Neural progenitor cell (in vitro differentiated cells): ENCODE measurements around the gene MAGI3. TPM values are rescaled to one million over a fixed set of nuclear protein-coding genes. Genes with fewer than 3 reads are reported as not detected.
A peak's percentile ranks its signal among the peaks of the same experiment; 100 is the strongest.

Experiments
- DNase-seq: peaks from one replicate; pipeline ENCODE4 v3.0.0-alpha.2; 2016; ENCODE audit warnings: low spot score
- H2AFZ ChIP-seq: fragments of 200-600 bp; sonication (generic); replicated peaks from 2 replicates; pipeline ENCODE4 v1.6.1; 2016; ENCODE audit warnings: antibody characterized with exemption
- H3F3A ChIP-seq: fragments of 200-600 bp; sonication (generic); 2 replicates; pipeline ENCODE4 v1.6.1; 2016; ENCODE audit warnings: antibody characterized with exemption, low read depth
- H3K27ac ChIP-seq: fragments of 200-600 bp; sonication (generic); 2 replicates; pipeline ENCODE4 v1.5.1; 2016; ENCODE audit warnings: mild to moderate bottlenecking
- H3K27me3 ChIP-seq: fragments of 200-600 bp; sonication (generic); 2 replicates; pipeline ENCODE4 v1.6.1; 2016; ENCODE audit warnings: mild to moderate bottlenecking, moderate library complexity
- H3K36me3 ChIP-seq: fragments of 200-600 bp; sonication (generic); 2 replicates; pipeline ENCODE4 v1.5.1; 2016
- H3K4me1 ChIP-seq: fragments of 200-600 bp; sonication (generic); 2 replicates; pipeline ENCODE4 v1.6.1; 2016; ENCODE audit warnings: mixed run types
- H3K4me2 ChIP-seq: fragments of 200-600 bp; sonication (generic); 2 replicates; pipeline ENCODE4 v1.6.1; 2016
- H3K4me3 ChIP-seq: fragments of 200-600 bp; sonication (generic); 2 replicates; pipeline ENCODE4 v1.5.1; 2016
- H3K79me2 ChIP-seq: fragments of 200-600 bp; sonication (generic); 2 replicates; pipeline ENCODE4 v1.6.1; 2016; ENCODE audit warnings: low read depth
- H3K9ac ChIP-seq: fragments of 200-600 bp; sonication (generic); 2 replicates; pipeline ENCODE4 v1.6.1; 2016
- H3K9me3 ChIP-seq: fragments of 200-600 bp; sonication (generic); 2 replicates; pipeline ENCODE4 v1.5.1; 2016; ENCODE audit warnings: low read depth
- H4K20me1 ChIP-seq: fragments of 200-600 bp; sonication (generic); 2 replicates; pipeline ENCODE4 v1.6.1; 2016; ENCODE audit warnings: low read depth
- H3K27ac Mint-ChIP-seq: 3 replicates; pipeline ENCODE4 v1.8.0; 2021; ENCODE audit warnings: mixed read lengths
- H3K27me3 Mint-ChIP-seq: 2 replicates; pipeline ENCODE4 v1.8.0; 2022; ENCODE audit warnings: low read depth, mild to moderate bottlenecking, inconsistent platforms, moderate library complexity, mixed read lengths; ENCODE audit not compliant: insufficient read depth
- H3K36me3 Mint-ChIP-seq: 3 replicates; pipeline ENCODE4 v1.8.0; 2021; ENCODE audit warnings: mixed read lengths
- H3K4me1 Mint-ChIP-seq: 3 replicates; pipeline ENCODE4 v1.8.0; 2021; ENCODE audit warnings: mixed read lengths
- H3K4me3 Mint-ChIP-seq: 3 replicates; pipeline ENCODE4 v1.8.0; 2021; ENCODE audit warnings: mild to moderate bottlenecking, moderate library complexity, mixed read lengths
- H3K9me3 Mint-ChIP-seq: 3 replicates; pipeline ENCODE4 v1.8.0; 2020; ENCODE audit warnings: mixed read lengths
- CTCF ChIP-seq: fragments of 200-600 bp; sonication (generic); IDR thresholded peaks from 2 replicates; pipeline ENCODE4 v1.5.1; 2017; ENCODE audit warnings: antibody characterized with exemption, mild to moderate bottlenecking
- EZH2 ChIP-seq: fragments of 200-600 bp; sonication (generic); IDR thresholded peaks from 2 replicates; pipeline ENCODE4 v1.6.1; 2017; ENCODE audit warnings: antibody characterized with exemption, mild to moderate bottlenecking, moderate library complexity
- EZH2phosphoT487 ChIP-seq: fragments of 200-600 bp; sonication (generic); IDR thresholded peaks from 2 replicates; pipeline ENCODE4 v1.6.1; 2017; ENCODE audit warnings: antibody characterized with exemption
- total RNA-seq: library from RNA; depleted of rRNA; stranded (reverse); fragments of >200 nt; gene quantifications from 2 replicates; pipeline ENCODE4 v1.2.3, GENCODE V29; 2015; ENCODE audit warnings: low replicate concordance

The MAGI3 gene
- total RNA-seq, 1 donor from 2014 or later: 26.9 TPM

- Histone ChIP-seq H3K9me3 (peaks cover 10% of the 10 kb centered on the region), H3K4me3 (no peak overlapping the region), H3K27ac (no peak overlapping the region), H2AFZ (no peak overlapping the region), H3K4me1 (no peaks in the 10 kb centered on the region), H3K4me2 (no peak overlapping the region), H3K27me3 (no peaks in the 10 kb centered on the region), H4K20me1 (no peaks in the 10 kb centered on the region), H3F3A (no peaks in the 10 kb centered on the region), H3K9ac (no peak overlapping the region), H3K36me3 (no peaks in the 10 kb centered on the region), H3K79me2 (peaks cover 26% of the 10 kb centered on the region)
- H3K4me3 Mint-ChIP-seq: no peak overlapping the region
- no peaks in the 10 kb centered on the region for H3K4me1 Mint-ChIP-seq
- no peaks in the 10 kb centered on the region for H3K27me3 Mint-ChIP-seq
- H3K27ac Mint-ChIP-seq: no peak overlapping the region
- peaks cover 5% of the 10 kb centered on the region for H3K36me3 Mint-ChIP-seq
- DNase-seq: peak; percentile 24
- peaks cover 63% of the 10 kb centered on the region for H3K9me3 Mint-ChIP-seq
- TF ChIP-seq CTCF (peak; percentile 37), EZH2 (no peak)
These were observed 98.4 kb downstream of the MAGI3 start for GRCh38 chr1:113488576-113489177.

- peaks cover 15% of the 10 kb centered on the region for H3K79me2 ChIP-seq
These were observed 100.1 kb downstream of the MAGI3 start for GRCh38 chr1:113490384-113490783.

GRCh38 chr1:113493533-113493932 is 103.2 kb downstream of the MAGI3 start:
- H4K20me1 ChIP-seq: no peaks in the 10 kb centered on the region
- no peaks in the 10 kb centered on the region for H3K4me1 Mint-ChIP-seq
- H3K27ac Mint-ChIP-seq: no peak overlapping the region
- H3K9ac ChIP-seq: no peak overlapping the region
- H3K9me3 Mint-ChIP-seq: peaks cover 56% of the 10 kb centered on the region
- H3K27ac ChIP-seq: no peak overlapping the region
- peaks cover 2% of the 10 kb centered on the region for H3F3A ChIP-seq
- H3K4me2 ChIP-seq: no peak overlapping the region
- H3K27me3 ChIP-seq: no peaks in the 10 kb centered on the region
- TF ChIP-seq CTCF: no peak
- H3K79me2 ChIP-seq: no peaks in the 10 kb centered on the region
- H3K9me3 ChIP-seq: peaks cover 16% of the 10 kb centered on the region
- H3K36me3 Mint-ChIP-seq: peaks cover 5% of the 10 kb centered on the region
- H2AFZ ChIP-seq: no peak overlapping the region
- no peak overlapping the region for H3K4me3 ChIP-seq
- no peaks in the 10 kb centered on the region for H3K4me1 ChIP-seq
- DNase-seq: no peak
- no peak overlapping the region for H3K4me3 Mint-ChIP-seq
- no peaks in the 10 kb centered on the region for H3K27me3 Mint-ChIP-seq
- H3K36me3 ChIP-seq: no peaks in the 10 kb centered on the region

More at GRCh38 chr1:113490384-113490783, 100.1 kb downstream of the MAGI3 start:
- H3K27me3 Mint-ChIP-seq: no peaks in the 10 kb centered on the region
- Histone ChIP-seq H3K36me3 (no peaks in the 10 kb centered on the region), H3K9me3 (peaks cover 10% of the 10 kb centered on the region), H4K20me1 (no peaks in the 10 kb centered on the region), H3K9ac (no peak overlapping the region), H3K4me1 (no peaks in the 10 kb centered on the region), H2AFZ (no peak overlapping the region), H3K4me3 (no peak overlapping the region), H3K4me2 (no peak overlapping the region), H3K27ac (no peak overlapping the region), H3F3A (peaks cover 2% of the 10 kb centered on the region), H3K27me3 (no peaks in the 10 kb centered on the region)
- peaks cover 3% of the 10 kb centered on the region for H3K36me3 Mint-ChIP-seq
- peaks cover 62% of the 10 kb centered on the region for H3K9me3 Mint-ChIP-seq
- H3K4me1 Mint-ChIP-seq: no peaks in the 10 kb centered on the region
- DNase-seq: no peak
- no peak for TF ChIP-seq CTCF
- no peak for TF ChIP-seq EZH2
- TF ChIP-seq EZH2phosphoT487: no peak
- no peak overlapping the region for H3K27ac Mint-ChIP-seq
- no peak overlapping the region for H3K4me3 Mint-ChIP-seq
